Motor neuron (in vitro differentiated cells): ENCODE results near the gene PPP4C. TPM values are rescaled to one million over a fixed set of nuclear protein-coding genes. Genes with fewer than 3 reads are reported as not detected.

Experiments used
- ATAC-seq, 8 experiments: fragments of 200-7000 bp; cut with Tn5 transposase; replicated peaks in 6 of 8; 2 replicates each; pipeline ENCODE4 v1.8.0; 2021; ENCODE audit warnings: mild to moderate bottlenecking in 8 of 8, moderate library complexity in 8 of 8
- H3K27ac ChIP-seq, 2 donors: fragments of 250-450 bp; sonication (Bioruptor Pico); 2 replicates each; pipeline ENCODE4 v1.9.0; 2021; ENCODE audit warnings: antibody characterized with exemption in 2 of 2, mild to moderate bottlenecking in 2 of 2, moderate library complexity in 1 of 2
- H3K4me1 ChIP-seq, 2 donors: fragments of 250-450 bp; sonication (Bioruptor Pico); replicated peaks in 1 of 2; 2 replicates each; pipeline ENCODE4 v1.6.1; 2021; ENCODE audit warnings: antibody characterized with exemption in 2 of 2, mild to moderate bottlenecking in 2 of 2, moderate library complexity in 1 of 2
- H3K4me3 ChIP-seq, 5 donors: fragments of 250-450 bp; sonication (Bioruptor Pico); 2 replicates each; pipeline ENCODE4 v1.9.0; 2021; ENCODE audit warnings: antibody characterized with exemption in 5 of 5, mild to moderate bottlenecking in 5 of 5, moderate library complexity in 4 of 5
- WGBS, 10 experiments: fragments of 450-650 bp; shearing (Covaris generic); methylation state at CpG; one replicate each; pipeline ENCODE4 v1.0.0; 2022; 5-methylcytosine and 5-hydroxymethylcytosine counted together
- in situ Hi-C, 9 experiments: fragments of 400-800 bp; cut with MboI; loops; one replicate each; pipeline ENCODE4 v1.15.0; 2021; ENCODE audit warnings: low sequenced_read_pairs in 9 of 9, low pct_unique_long_range_greater_than_20kb in 2 of 9; ENCODE audit not compliant: unreplicated experiment in 9 of 9
- total RNA-seq, 8 experiments: library from RNA; unstranded; fragments of 300-600 nt; gene quantifications; 2 replicates each; pipeline versions ENCODE4 v1.2.3 to v1.2.4, GENCODE V29; 2022

The PPP4C gene
- total RNA-seq, 8 experiments from 2014 or later: 40.1 to 83.7 (median 62.7) TPM

- Histone ChIP-seq H3K27ac (no peak overlapping the region), H3K4me1 (peaks cover 4 to 5% of the 10 kb centered on the region in 2 donors), H3K4me3 (no peak overlapping the region)
- ATAC-seq: peak in 1 of 8 experiments; percentile 3
- in situ Hi-C loops: loop anchor here in 2 of 9 experiments (25.0 kb wide), 2 partner anchors 326 to 551 kb away; partner anchors contain the start of gene ZNF771 (in 2 of the 2)
- WGBS, 10 experiments: 80% methylated on average over 1 of the region's 27 CpGs; no CpG with 5 or more reads in 9 of the 10 experiments
Observed at GRCh38 chr16:30086291-30087140, 10.7 kb downstream of the PPP4C start.

- Histone ChIP-seq H3K27ac (no peak overlapping the region), H3K4me3 (no peak overlapping the region), H3K4me1 (peaks cover 7 to 10% of the 10 kb centered on the region in 2 donors)
- in situ Hi-C loops: loop anchor here in 2 of 9 experiments (25.0 kb wide), 2 partner anchors 325 to 550 kb away; partner anchors contain the start of gene ZNF771 (in 2 of the 2)
- WGBS, 10 experiments: 69 to 97% (median 88%) methylated on average over 4 to 7 of the region's 11 CpGs
- ATAC-seq: no peak
Observed at GRCh38 chr16:30087181-30087898, 11.5 kb downstream of the PPP4C start.

- H3K27ac ChIP-seq: no peak overlapping the region
- peaks cover 13 to 14% of the 10 kb centered on the region in 2 donors for H3K4me1 ChIP-seq
- WGBS, 10 experiments: 56 to 100% (median 68%) methylated on average over 1 to 7 of the region's 10 CpGs; no CpG with 5 or more reads in 3 of the 10 experiments
- no peak for ATAC-seq
- in situ Hi-C loops: loop anchor here in 2 of 9 experiments (25.0 kb wide), 2 partner anchors 324 to 549 kb away; partner anchors contain the start of gene ZNF771 (in 2 of the 2)
- no peak overlapping the region for H3K4me3 ChIP-seq
Observed at GRCh38 chr16:30088237-30088831, 12.5 kb downstream of the PPP4C start.

GRCh38 chr16:30088832-30089624 is 13.2 kb downstream of the PPP4C start:
- peaks cover 13 to 14% of the 10 kb centered on the region in 2 donors for H3K4me1 ChIP-seq

GRCh38 chr16:30090610-30091331 is 15.0 kb downstream of the PPP4C start:
- peaks cover 21 to 24% of the 10 kb centered on the region in 2 donors for H3K4me1 ChIP-seq
- no peak overlapping the region for H3K27ac ChIP-seq
- 20 to 83% (median 55%) methylated on average over 1 to 4 of the region's 26 CpGs; no CpG with 5 or more reads in 6 of the 10 experiments for WGBS, 10 experiments
- ATAC-seq: no peak
- no peak overlapping the region for H3K4me3 ChIP-seq
- in situ Hi-C loops: loop anchor here in 2 of 9 experiments (25.0 kb wide), 2 partner anchors 322 to 547 kb away; partner anchors contain the start of gene ZNF771 (in 2 of the 2)

More at GRCh38 chr16:30088832-30089624, 13.2 kb downstream of the PPP4C start:
- H3K4me3 ChIP-seq: no peak overlapping the region
- ATAC-seq: no peak
- 67 to 100% (median 78%) methylated on average over 1 to 16 of the region's 22 CpGs; no CpG with 5 or more reads in 6 of the 10 experiments for WGBS, 10 experiments
- H3K27ac ChIP-seq: no peak overlapping the region
- in situ Hi-C loops: loop anchor here in 2 of 9 experiments (25.0 kb wide), 2 partner anchors 323 to 548 kb away; partner anchors contain the start of gene ZNF771 (in 2 of the 2)

GRCh38 chr16:30091474-30092372 is 15.9 kb downstream of the PPP4C start, which contains the start of gene TBX6:
TSS of gene TBX6 (minus strand) at chr16:30091924. CDS start at chr16:30091193, 731 bp downstream.
- Histone ChIP-seq H3K4me3 (peak within 1 kb of the TSS; percentile 29 to 38 (median 35)), H3K27ac (peak within 1 kb of the TSS; percentile 59 to 62), H3K4me1 (peaks cover 24 to 27% of the 10 kb centered on the region in 2 donors)
- WGBS, 10 experiments: 0 to 67% (median 5%) methylated on average over 3 to 12 of the region's 76 CpGs; no CpG with 5 or more reads in 6 of the 10 experiments
- in situ Hi-C loops: loop anchor here in 2 of 9 experiments (25.0 kb wide), 2 partner anchors 321 to 546 kb away; partner anchors contain the start of gene ZNF771 (in 2 of the 2)
- peak; percentile 72 to 88 (median 80) for ATAC-seq

- Histone ChIP-seq H3K4me1 (peaks cover 29% of the 10 kb centered on the region in 2 donors), H3K4me3 (peak overlapping the region; percentile 29 to 38 (median 35)), H3K27ac (peak overlapping the region; percentile 59 to 62)
- 0 to 29% (median 16%) methylated on average over 1 to 11 of the region's 22 CpGs; no CpG with 5 or more reads in 4 of the 10 experiments for WGBS, 10 experiments
- peak; percentile 0 to 24 (median 15) for ATAC-seq
- in situ Hi-C loops: loop anchor here in 2 of 9 experiments (25.0 kb wide), 2 partner anchors 320 to 545 kb away; partner anchors contain the start of gene ZNF771 (in 2 of the 2)
Observed at GRCh38 chr16:30092373-30093010, 16.7 kb downstream of the PPP4C start.

- H3K27ac ChIP-seq: peak overlapping the region in 1 of 2 donors; percentile 78
- in situ Hi-C loops: loop anchor here in 2 of 9 experiments (25.0 kb wide), 2 partner anchors 318 to 543 kb away; partner anchors contain the start of gene ZNF771 (in 2 of the 2)
- no peak overlapping the region for H3K4me3 ChIP-seq
- H3K4me1 ChIP-seq: peaks cover 29% of the 10 kb centered on the region in 2 donors
- WGBS, 10 experiments: 42 to 100% (median 90%) methylated on average over 1 to 2 of the region's 11 CpGs; no CpG with 5 or more reads in 6 of the 10 experiments
- ATAC-seq: no peak
Observed at GRCh38 chr16:30094541-30095165, 18.9 kb downstream of the PPP4C start.

GRCh38 chr16:30095166-30096078 is 19.6 kb downstream of the PPP4C start:
- peaks cover 29% of the 10 kb centered on the region in 2 donors for H3K4me1 ChIP-seq
- peak in 2 of 8 experiments; percentile 2 for ATAC-seq
- peak overlapping the region; percentile 34 to 56 (median 46) for H3K4me3 ChIP-seq
- peak overlapping the region; percentile 67 to 78 for H3K27ac ChIP-seq
- in situ Hi-C loops: loop anchor here in 2 of 9 experiments (25.0 kb wide), 2 partner anchors 317 to 542 kb away; partner anchors contain the start of gene ZNF771 (in 2 of the 2)
- 14 to 40% (median 22%) methylated on average over 1 to 6 of the region's 47 CpGs; no CpG with 5 or more reads in 7 of the 10 experiments for WGBS, 10 experiments
